HuH-7 (cell line): ENCODE results near the gene UNC5A.

Experiments used
- DNase-seq: peaks from one replicate; pipeline ENCODE4 v3.0.0; 2011; ENCODE audit warnings: low spot score

Gene UNC5A

DNA sequence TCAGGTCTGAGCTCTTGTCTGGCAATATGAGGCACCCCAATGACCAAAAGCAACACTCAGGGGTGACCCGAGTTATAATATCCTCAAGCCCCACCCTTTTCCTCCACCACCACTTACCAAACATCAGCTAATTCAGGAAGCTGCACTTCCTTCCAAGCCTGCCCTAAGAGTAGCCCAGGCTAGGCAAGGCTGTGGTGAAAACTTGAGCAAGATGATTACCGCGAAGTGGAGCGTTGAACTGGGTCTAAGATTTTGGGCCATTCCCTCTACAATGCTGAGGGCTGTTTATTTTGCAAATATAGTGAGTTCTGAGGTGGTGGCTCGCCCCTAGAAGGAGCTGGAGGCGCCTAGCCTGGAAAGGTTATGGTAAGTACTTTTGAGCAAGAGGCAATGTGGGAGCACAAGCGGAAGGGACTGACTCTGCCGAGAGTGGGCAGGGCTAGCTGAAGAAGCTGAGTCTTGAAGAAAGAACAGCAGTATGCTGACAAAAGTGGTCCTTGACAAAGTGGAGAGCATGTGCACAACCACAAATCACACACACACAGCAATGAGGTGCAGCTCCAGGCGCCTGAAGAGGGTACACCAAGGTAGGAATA, 89.0 kb downstream of the UNC5A start, which contains the start of gene HK3:
Gene HK3 (minus strand): TSS at position 51 of the 596 bp plus-strand sequence. CDS start 3,187 bp downstream, outside the sequence.
- no peak for DNase-seq

DNA sequence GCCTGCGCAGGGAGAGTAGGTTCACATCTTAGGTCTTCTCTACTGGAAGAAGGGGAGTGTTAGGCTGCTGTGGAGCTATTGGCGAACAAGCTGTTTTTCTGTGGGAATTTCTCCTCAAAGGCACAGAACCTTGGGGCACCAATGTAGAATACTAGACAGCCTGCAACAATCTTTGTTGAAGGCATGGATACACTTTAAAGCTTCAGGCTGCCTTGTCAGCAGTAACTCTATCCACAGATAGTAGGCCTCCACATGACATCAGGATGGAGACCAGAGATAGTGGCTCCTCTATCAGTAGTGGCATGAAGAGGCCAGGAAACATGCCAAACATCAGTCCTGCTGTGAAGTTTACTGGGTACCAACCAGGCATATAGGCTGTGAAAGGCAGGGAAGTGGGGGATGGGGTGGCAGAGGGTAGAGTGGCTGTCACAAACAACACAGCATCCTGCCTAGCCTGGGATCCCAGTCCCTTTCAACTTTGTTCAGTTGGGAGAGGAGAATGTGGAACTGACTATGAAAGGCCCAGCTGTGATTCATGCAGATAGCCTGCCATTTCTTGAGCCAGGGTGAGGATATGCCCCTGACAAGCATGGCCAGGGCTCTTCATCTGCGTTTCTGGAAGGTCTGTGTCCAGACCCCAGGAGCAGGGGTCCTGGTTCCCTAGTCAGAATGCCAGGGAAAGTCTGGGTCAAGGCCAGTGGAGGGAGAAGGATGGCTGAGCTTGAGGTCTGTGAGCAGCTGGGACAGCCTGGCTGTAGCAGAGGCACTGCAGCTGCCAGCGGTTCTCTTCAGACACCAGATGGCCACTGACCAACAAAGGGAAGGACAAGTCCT, 89.8 kb downstream of the UNC5A start:
- no peak for DNase-seq

DNA sequence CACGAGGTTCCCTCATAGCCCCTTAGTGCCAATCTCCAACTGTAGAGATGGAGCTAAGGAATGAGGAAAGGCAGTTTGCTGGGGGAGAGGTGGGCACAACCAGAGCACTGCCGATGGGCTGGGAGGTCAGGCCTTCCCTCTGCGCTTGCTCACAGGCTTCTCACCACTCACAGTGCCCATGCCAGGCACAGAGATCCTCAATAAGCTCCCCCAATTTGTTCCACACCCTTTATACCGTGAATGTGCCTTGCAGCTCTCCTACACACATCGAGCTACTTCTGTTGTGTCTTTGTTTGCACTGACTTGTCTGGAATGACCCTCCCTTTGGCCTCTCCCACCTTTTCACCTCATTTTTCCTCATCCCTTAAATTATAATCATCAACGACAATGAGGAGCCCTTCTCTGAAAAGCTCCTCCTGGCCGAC, 90.4 kb downstream of the UNC5A start:
- no peak for DNase-seq

- no peak for DNase-seq
These were observed 91.1 kb downstream of the UNC5A start for GRCh38 chr5:176901260-176902101.

- no peak for DNase-seq
These were observed 91.9 kb downstream of the UNC5A start for GRCh38 chr5:176902102-176902814.

DNA sequence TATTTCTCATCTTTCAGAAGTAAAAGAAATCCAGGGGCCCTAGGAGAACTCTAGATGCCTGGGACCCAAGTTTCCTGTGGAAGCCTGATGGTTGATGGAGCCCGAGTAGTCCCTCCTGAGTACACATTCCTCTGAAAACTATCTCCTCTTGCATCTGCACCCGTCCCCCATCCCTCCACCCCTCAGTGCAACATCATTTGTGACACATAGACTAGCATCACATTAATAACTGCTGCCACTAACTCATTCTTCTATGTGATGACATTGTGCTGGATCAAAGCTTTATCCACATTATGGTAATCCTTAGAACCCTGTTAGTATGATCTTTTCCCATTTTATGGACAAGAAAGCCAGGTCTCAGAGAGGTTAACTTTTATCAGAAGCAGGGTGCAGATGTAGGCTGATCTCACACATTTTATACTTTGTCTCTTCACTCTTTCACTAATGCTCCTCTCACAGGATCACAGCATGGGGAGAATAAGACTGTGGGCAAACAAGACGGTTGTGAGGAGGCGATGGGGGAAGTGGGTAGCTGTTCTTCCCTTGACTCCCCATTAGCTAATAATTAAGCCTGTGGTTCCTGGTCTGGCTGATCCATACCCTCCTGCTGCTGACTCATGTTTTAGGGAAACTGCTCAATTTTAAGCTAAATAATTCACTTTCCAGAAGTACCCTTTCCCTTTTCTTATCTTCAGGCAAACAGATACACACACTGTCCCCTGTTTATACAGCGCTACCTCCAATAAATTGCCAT, 92.7 kb downstream of the UNC5A start:
- DNase-seq: no peak

GRCh38 chr5:176904276-176904675, 93.9 kb downstream of the UNC5A start:
- no peak for DNase-seq

- no peak for DNase-seq
These were observed 95.8 kb downstream of the UNC5A start for GRCh38 chr5:176906126-176906525.

DNA sequence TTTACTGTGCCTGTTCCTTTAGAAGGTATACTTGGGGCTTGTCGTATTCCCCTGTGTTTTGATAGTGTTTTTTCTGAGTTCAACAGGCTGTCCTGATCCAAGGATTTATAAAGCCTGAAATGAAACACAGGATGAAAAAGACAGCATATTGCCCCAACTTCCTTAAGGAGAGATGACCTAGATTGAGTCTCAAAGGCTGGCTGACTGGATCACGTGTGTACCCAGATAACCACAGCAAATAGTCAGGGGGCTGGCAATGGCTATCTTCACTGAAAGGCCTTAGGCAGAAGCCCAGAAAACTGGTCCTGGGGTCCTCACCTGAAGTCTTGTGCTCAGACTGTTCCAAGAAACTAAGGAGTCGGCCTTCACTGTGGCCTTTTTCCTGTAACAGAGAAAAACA, 96.4 kb downstream of the UNC5A start:
- DNase-seq: no peak

DNA sequence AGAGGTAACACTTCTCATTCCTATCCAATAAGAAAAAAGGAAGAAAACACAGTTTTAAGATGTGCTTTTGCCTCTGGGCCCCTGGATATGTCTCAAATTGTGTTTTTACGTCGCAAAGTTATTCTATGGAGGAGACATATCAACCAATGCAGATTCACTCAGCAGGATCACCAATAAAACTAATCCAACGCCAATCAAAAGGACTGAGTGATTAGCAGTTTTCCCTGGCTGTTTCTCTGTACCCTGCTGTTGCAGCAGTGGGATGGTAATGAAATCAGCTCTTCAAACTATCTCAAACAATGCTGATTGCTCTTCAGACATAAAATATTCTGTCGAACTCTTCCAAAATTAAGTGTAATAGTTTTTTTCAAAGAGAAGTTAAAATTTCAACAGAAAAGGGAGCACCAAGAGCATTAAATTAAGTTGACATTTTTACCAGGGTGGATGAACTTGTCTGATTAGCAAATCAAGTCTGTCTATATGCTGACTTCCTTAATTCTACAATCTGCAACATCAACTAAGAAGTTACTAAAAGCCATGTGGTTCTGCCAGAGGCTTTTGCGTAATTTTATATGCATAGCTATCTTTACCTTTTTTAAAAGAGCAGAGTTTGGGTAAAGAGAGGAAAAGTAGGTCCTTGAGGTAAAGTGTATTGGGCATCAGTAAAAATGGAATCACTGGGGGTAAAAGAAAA, 98.5 kb downstream of the UNC5A start:
- no peak for DNase-seq

DNA sequence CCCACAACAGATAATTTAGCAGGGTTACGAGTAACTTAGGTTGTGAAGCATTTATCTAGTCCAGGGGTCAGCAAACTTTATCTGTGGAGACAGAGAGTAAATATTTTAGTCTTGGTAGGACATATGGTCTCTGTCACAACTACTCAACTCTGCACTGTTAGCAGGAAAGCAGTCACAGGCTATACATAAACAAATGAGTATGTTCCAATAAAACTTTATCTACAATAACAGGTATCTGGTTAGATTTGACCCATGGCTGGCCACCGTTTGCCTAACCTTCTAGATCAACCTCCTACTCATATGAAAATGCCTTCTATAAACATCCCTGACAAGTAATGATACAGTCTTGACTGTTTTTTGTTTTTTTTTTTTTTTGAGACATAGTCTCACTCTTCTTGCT, 101.8 kb downstream of the UNC5A start:
- DNase-seq: no peak

DNA sequence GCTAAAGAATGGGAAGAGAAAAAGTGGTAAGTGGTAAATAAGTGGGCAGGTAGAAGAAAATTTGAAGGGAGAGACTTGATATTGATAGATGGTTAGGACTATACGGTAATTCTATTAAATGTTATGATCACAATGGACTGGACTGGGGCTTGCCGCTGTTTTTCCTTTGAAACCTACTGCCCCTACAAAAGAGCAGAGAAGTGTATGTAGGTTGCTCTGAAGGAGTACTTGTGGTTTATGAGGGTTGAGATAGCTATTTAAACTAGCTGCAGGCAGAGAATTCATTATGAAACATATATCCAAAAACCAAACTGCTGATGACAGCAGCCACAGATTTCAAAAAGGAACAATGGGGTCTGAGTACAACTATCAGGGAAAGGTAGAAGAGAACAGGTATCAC, 105.5 kb downstream of the UNC5A start:
- DNase-seq: no peak

- DNase-seq: no peak
These were observed 106.0 kb downstream of the UNC5A start for GRCh38 chr5:176916337-176916736.

- DNase-seq: no peak
These were observed 108.3 kb downstream of the UNC5A start for GRCh38 chr5:176918613-176919012.

- no peak for DNase-seq
These were observed 111.4 kb downstream of the UNC5A start for GRCh38 chr5:176921714-176922113.

- peak; percentile 23 for DNase-seq
These were observed 112.5 kb downstream of the UNC5A start for GRCh38 chr5:176922817-176923216.

DNA sequence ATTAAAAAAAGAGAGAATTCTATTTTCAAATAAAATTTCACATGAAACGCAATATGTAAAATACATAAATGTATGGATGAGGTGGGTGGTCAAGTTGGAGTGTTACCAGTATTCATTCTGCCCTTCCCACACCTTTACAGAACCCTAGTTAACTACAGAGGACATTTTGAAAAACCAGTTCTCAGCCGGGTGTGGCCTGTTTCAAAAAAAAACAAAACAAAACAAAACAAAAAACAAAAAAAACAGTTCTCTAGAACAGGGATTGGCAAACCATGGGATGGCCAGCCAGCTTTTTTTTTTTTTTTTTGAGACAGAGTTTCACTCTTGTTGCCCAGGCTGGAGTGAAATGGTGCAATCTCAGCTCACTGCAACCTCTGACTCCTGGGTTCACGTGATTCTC, 117.2 kb downstream of the UNC5A start:
- no peak for DNase-seq

- DNase-seq: no peak
These were observed 119.3 kb downstream of the UNC5A start for GRCh38 chr5:176929654-176930053.
